Cardiac atrium fibroblast (primary cell): Measurements from ENCODE around the gene SLC7A14. TPM values are rescaled to one million over a fixed set of nuclear protein-coding genes. Genes with fewer than 3 reads are reported as not detected.

ENCODE experiments used
- total RNA-seq: library from RNA; depleted of rRNA; stranded (reverse); fragments of >200 nt; gene quantifications from 2 replicates; pipeline ENCODE4 v1.2.3, GENCODE V29; 2015

The SLC7A14 gene
- total RNA-seq, result 1.8 and 2.0 TPM in 2 replicates

GRCh38 chr3:170585937-170586310, at the start of gene SLC7A14:
Gene SLC7A14, minus strand, starts transcription at chr3:170586075. Its CDS starts 59,139 bp downstream, at chr3:170526936.

GRCh38 chr3:170418422-170419398, 167.2 kb downstream of the SLC7A14 start, which contains the start of gene CLDN11:
Gene CLDN11, plus strand, starts transcription at chr3:170418868. Its CDS starts 199 bp downstream, at chr3:170419067.

Other genes with a start within 250 kb of the SLC7A14 start
- 17.3 and 20.2 TPM in 2 replicates for gene SKIL, start 228.4 kb downstream of the SLC7A14 start, total RNA-seq
- 163 and 225 TPM in 2 replicates for gene CLDN11, start 167.2 kb downstream of the SLC7A14 start, total RNA-seq